NCI-H2081 treated with DMSO at 0.1 percent for 48 hours (cell line): Measurements from ENCODE around the gene SERPINA10.

ENCODE experiments used
- DNase-seq: peaks from one replicate; lab custom pipeline; 2025; lab: John Stamatoyannopoulos, UW

SERPINA10 gene

GRCh38 chr14:94292872-94293577, at the start of gene SERPINA10:
Gene SERPINA10, minus strand, starts transcription at chr14:94293268. Its CDS starts 2,675 bp downstream, at chr14:94290593.
- no peak for DNase-seq

- DNase-seq, result no peak
Observed at GRCh38 chr14:94342334-94342934, 49.4 kb upstream of the SERPINA10 start.

- DNase-seq, result no peak
Observed at GRCh38 chr14:94341656-94342333, 48.7 kb upstream of the SERPINA10 start.

GRCh38 chr14:94340533-94340932, 47.5 kb upstream of the SERPINA10 start:
- no peak for DNase-seq

GRCh38 chr14:94338023-94338422, 45.0 kb upstream of the SERPINA10 start:
- no peak for DNase-seq

- no peak for DNase-seq
Observed at GRCh38 chr14:94337274-94337673, 44.2 kb upstream of the SERPINA10 start.

GRCh38 chr14:94334872-94335271, 41.8 kb upstream of the SERPINA10 start:
- DNase-seq, result no peak

- no peak for DNase-seq
Observed at GRCh38 chr14:94332587-94332986, 39.5 kb upstream of the SERPINA10 start.

- DNase-seq, result no peak
Observed at GRCh38 chr14:94332063-94332583, 39.1 kb upstream of the SERPINA10 start.

GRCh38 chr14:94331462-94331861, 38.4 kb upstream of the SERPINA10 start:
- DNase-seq, result no peak

GRCh38 chr14:94330857-94331256, 37.8 kb upstream of the SERPINA10 start:
- DNase-seq, result no peak

- DNase-seq, result no peak
Observed at GRCh38 chr14:94330432-94330831, 37.4 kb upstream of the SERPINA10 start.

- DNase-seq, result no peak
Observed at GRCh38 chr14:94329857-94330256, 36.8 kb upstream of the SERPINA10 start.

GRCh38 chr14:94328196-94328595, 35.1 kb upstream of the SERPINA10 start:
- DNase-seq, result no peak

- no peak for DNase-seq
Observed at GRCh38 chr14:94322648-94323570, 29.8 kb upstream of the SERPINA10 start, which contains the start of gene SERPINA6. Gene SERPINA6, minus strand, starts transcription at chr14:94323336. Its CDS starts 8,688 bp downstream, at chr14:94314648.

- no peak for DNase-seq
Observed at GRCh38 chr14:94321421-94322271, 28.6 kb upstream of the SERPINA10 start.

GRCh38 chr14:94320243-94320642, 27.2 kb upstream of the SERPINA10 start:
- no peak for DNase-seq

- no peak for DNase-seq
Observed at GRCh38 chr14:94317259-94317658, 24.2 kb upstream of the SERPINA10 start.

GRCh38 chr14:94316692-94317091, 23.6 kb upstream of the SERPINA10 start:
- DNase-seq, result no peak

GRCh38 chr14:94314890-94315289, 21.8 kb upstream of the SERPINA10 start:
- no peak for DNase-seq
